OCI-LY7 (cell line): Measurements from ENCODE around the gene TDRD9. TPM values are rescaled to one million over a fixed set of nuclear protein-coding genes. Genes with fewer than 3 reads are reported as not detected.
"Not testable (repeated sequence)": the region's sequence is repeated elsewhere in the genome, so short reads cannot be mapped to it uniquely, and the experiment has no call there.

Source experiments
- BruUV-seq: library from RNA; stranded (reverse); fragments of 400-500 nt; replicated peaks from 2 replicates; lab custom pipeline; 2021; lab: Mats Ljungman, UMichigan
- CTCF ChIA-PET: fragments of 300-600 bp; sonication (Branson Sonifier 250); formaldehyde crosslinking; loops from one replicate; lab custom pipeline; 2022; ENCODE audit warnings: antibody characterized with exemption; ENCODE audit not compliant: unreplicated experiment; lab: Charles Lee
- POLR2A ChIA-PET: fragments of 300-600 bp; sonication (Branson Sonifier 250); formaldehyde crosslinking; loops from one replicate; lab custom pipeline; 2022; ENCODE audit warnings: antibody characterized with exemption; lab: Charles Lee
- DNase-seq: peaks from one replicate; pipeline ENCODE4 v3.0.0-alpha.2; 2015; ENCODE audit warnings: low spot score
- H2AFZ ChIP-seq: fragments of 200-600 bp; sonication (generic), shearing (Covaris generic); 2 replicates; pipeline ENCODE4 v1.6.1; 2014; ENCODE audit warnings: mild to moderate bottlenecking, antibody characterized with exemption, low read length, moderate library complexity
- H3K27ac ChIP-seq: fragments of 200-600 bp; sonication (generic); 2 replicates; pipeline ENCODE4 v1.5.1; 2014; ENCODE audit warnings: mixed run types, low read depth, mild to moderate bottlenecking, moderate library complexity, low read length, inconsistent platforms; ENCODE audit not compliant: poor library complexity, severe bottlenecking
- H3K36me3 ChIP-seq: fragments of 200-600 bp; sonication (generic); 2 replicates; pipeline ENCODE4 v1.6.1; 2014; ENCODE audit warnings: mild to moderate bottlenecking, antibody characterized with exemption, low read length, moderate library complexity, mixed read lengths; ENCODE audit not compliant: insufficient read depth
- H3K4me1 ChIP-seq: fragments of 200-600 bp; sonication (generic); 2 replicates; pipeline ENCODE4 v1.5.1; 2014; ENCODE audit warnings: mild to moderate bottlenecking, low read length; ENCODE audit not compliant: insufficient read depth, poor library complexity, severe bottlenecking
- H3K4me2 ChIP-seq: fragments of 200-600 bp; sonication (generic); 2 replicates; pipeline ENCODE4 v1.6.1; 2014; ENCODE audit warnings: mild to moderate bottlenecking, low read length
- H3K4me3 ChIP-seq: fragments of 200-600 bp; sonication (generic); 2 replicates; pipeline ENCODE4 v1.5.1; 2014; ENCODE audit warnings: mild to moderate bottlenecking, low read depth, low read length; ENCODE audit not compliant: poor library complexity, severe bottlenecking
- H3K79me2 ChIP-seq: fragments of 200-600 bp; sonication (generic); 2 replicates; pipeline ENCODE4 v1.6.1; 2016; ENCODE audit warnings: low read depth, mild to moderate bottlenecking, low read length, moderate library complexity, mixed read lengths; ENCODE audit not compliant: insufficient read depth
- H3K9me2 ChIP-seq: fragments of 200-600 bp; sonication (generic); 2 replicates; pipeline ENCODE4 v1.6.1; 2016; ENCODE audit warnings: mild to moderate bottlenecking, low read length, mixed read lengths; ENCODE audit not compliant: insufficient read depth
- H3K9me3 ChIP-seq: fragments of 200-600 bp; sonication (generic); 2 replicates; pipeline ENCODE4 v1.6.1; 2014; ENCODE audit warnings: mild to moderate bottlenecking, mixed run types, low read length, mixed read lengths
- H4K20me1 ChIP-seq: fragments of 200-600 bp; sonication (generic); 2 replicates; pipeline ENCODE4 v1.6.1; 2014; ENCODE audit warnings: mild to moderate bottlenecking, antibody characterized with exemption, low read length, moderate library complexity, mixed read lengths; ENCODE audit not compliant: insufficient read depth
- CTCF ChIP-seq: fragments of 200-600 bp; sonication (generic); conservative IDR thresholded peaks from 2 replicates; pipeline ENCODE4 v1.5.1; 2014; ENCODE audit warnings: mild to moderate bottlenecking, antibody characterized with exemption, low read length, moderate library complexity, mixed read lengths
- EZH2phosphoT487 ChIP-seq: fragments of 200-600 bp; sonication (generic); IDR thresholded peaks from 2 replicates; pipeline ENCODE4 v1.6.1; 2018; ENCODE audit warnings: low read depth, borderline replicate concordance, mild to moderate bottlenecking, mixed run types, antibody characterized with exemption, low read length, moderate library complexity, mixed read lengths
- intact Hi-C: fragments of 100-400 bp; cut with micrococcal nuclease; formaldehyde crosslinking; loops from one replicate; pipeline ENCODE4 v1.10.0; 2022; ENCODE audit not compliant: unreplicated experiment
- total RNA-seq, 2 experiments: library from RNA; depleted of rRNA in 1 of 2; stranded (reverse); fragments of >200 nt in 1 of 2; shearing (Covaris generic) in 1 of 2; gene quantifications; 2 replicates each; pipeline ENCODE4 v1.2.3, GENCODE V29; 2014 to 2022

TDRD9 gene
- total RNA-seq, 2 experiments from 2014 or later = not detected

- Histone ChIP-seq H4K20me1 (no peaks in the 10 kb centered on the region), H3K4me1 (no peaks in the 10 kb centered on the region), H2AFZ (no peak overlapping the region), H3K9me3 (no peaks in the 10 kb centered on the region), H3K9me2 (no peaks in the 10 kb centered on the region), H3K36me3 (no peaks in the 10 kb centered on the region), H3K4me2 (no peak overlapping the region), H3K79me2 (no peaks in the 10 kb centered on the region), H3K27ac (no peak overlapping the region), H3K4me3 (no peak overlapping the region)
- POLR2A ChIA-PET = no interaction called here
- no peak for DNase-seq
- CTCF ChIA-PET = no interaction called here
- intact Hi-C loops = no loop called here
- TF ChIP-seq EZH2phosphoT487 (no peak), CTCF (no peak)
- no TSS peak for BruUV-seq
These were observed 41.7 kb upstream of the TDRD9 start for GRCh38 chr14:103886304-103887169.

DNA sequence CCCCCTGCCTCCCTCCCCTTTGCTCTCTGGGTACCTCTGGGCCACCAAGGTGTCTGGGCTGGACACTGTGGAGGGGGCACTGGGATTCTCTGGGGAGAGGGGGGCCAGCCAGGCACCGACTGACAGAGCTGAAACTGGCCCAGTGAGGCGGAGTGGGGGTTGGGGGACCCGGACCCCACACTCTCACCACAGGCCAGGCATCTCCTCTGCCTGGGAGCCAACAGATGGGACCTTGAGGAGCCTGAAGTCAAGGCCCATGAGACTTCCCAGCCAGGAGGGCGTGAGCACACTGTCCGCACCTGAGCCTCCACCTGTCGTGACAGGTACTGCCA is 41.1 kb upstream of the TDRD9 start:
- no peak for DNase-seq
- Histone ChIP-seq H3K4me3 (no peak overlapping the region), H3K36me3 (no peaks in the 10 kb centered on the region), H3K27ac (no peak overlapping the region), H3K4me1 (no peaks in the 10 kb centered on the region), H2AFZ (no peak overlapping the region), H4K20me1 (no peaks in the 10 kb centered on the region), H3K9me2 (no peaks in the 10 kb centered on the region), H3K4me2 (no peak overlapping the region), H3K9me3 (no peaks in the 10 kb centered on the region), H3K79me2 (no peaks in the 10 kb centered on the region)
- BruUV-seq = no TSS peak
- ChIA-PET POLR2A (no interaction called here), CTCF (no interaction called here)
- intact Hi-C loops = no loop called here
- TF ChIP-seq EZH2phosphoT487 (no peak), CTCF (no peak)

DNA sequence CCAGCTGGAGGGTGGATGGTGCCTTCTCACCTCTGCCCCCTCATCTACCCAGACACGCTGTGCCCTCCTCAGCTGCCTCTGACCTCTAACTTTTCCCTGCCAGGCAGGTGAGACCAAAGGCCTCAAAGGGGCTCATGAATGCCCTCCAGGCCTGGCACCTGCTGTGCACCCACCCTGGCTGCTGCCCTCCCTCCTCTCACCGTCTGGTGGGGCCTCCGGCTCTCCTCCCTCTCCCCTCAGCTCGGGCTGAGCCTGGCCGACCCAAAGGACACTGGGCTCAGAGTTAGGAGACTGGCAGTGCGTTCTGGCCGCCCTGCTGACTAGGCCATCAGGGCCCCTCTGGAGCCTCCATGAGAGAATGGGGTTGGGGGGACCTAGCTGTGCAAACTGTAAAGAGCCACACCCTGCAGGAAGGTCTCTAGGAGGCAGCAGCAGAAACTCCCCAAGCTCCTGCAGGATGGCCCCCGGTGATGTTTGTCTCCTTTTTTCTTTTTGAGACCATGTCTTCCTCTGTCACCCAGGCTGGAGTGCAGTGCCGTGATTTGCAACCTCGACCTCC is 40.6 kb upstream of the TDRD9 start:
- TF ChIP-seq EZH2phosphoT487 = no peak
- TF ChIP-seq CTCF = no peak
- Histone ChIP-seq H2AFZ (no peak overlapping the region), H3K4me1 (no peaks in the 10 kb centered on the region), H4K20me1 (no peaks in the 10 kb centered on the region), H3K4me2 (no peak overlapping the region), H3K79me2 (no peaks in the 10 kb centered on the region), H3K9me2 (no peaks in the 10 kb centered on the region), H3K4me3 (no peak overlapping the region), H3K9me3 (no peaks in the 10 kb centered on the region), H3K27ac (no peak overlapping the region), H3K36me3 (no peaks in the 10 kb centered on the region)
- CTCF ChIA-PET = no interaction called here
- no TSS peak for BruUV-seq
- DNase-seq = no peak
- POLR2A ChIA-PET = no interaction called here
- intact Hi-C loops = no loop called here

GRCh38 chr14:103889002-103889312 is 39.3 kb upstream of the TDRD9 start:
- H3K9me3 ChIP-seq, H3K4me3 ChIP-seq, H2AFZ ChIP-seq, H3K4me2 ChIP-seq, CTCF ChIA-PET, H4K20me1 ChIP-seq, H3K79me2 ChIP-seq, DNase-seq, intact Hi-C loops, H3K4me1 ChIP-seq, H3K36me3 ChIP-seq, BruUV-seq, H3K27ac ChIP-seq, H3K9me2 ChIP-seq: not testable (repeated sequence)
- POLR2A ChIA-PET = interaction anchor here (0.6 to 0.7 kb wide), 2 partner anchors 47 to 50 kb away, joined by 3 read pairs; no protein-coding TSS in a partner anchor
